HG02885 (cell line): ENCODE data around the gene APOBEC3B.
"Not testable (repeated sequence)": the region's sequence is repeated elsewhere in the genome, so short reads cannot be mapped to it uniquely, and the experiment has no call there.

ENCODE experiments used
- ATAC-seq: cut with Tn5 transposase; IDR thresholded peaks from one replicate; pipeline ENCODE4 v1.9.1; 2021; ENCODE audit warnings: mild to moderate bottlenecking; ENCODE audit not compliant: unreplicated experiment, poor library complexity

Gene APOBEC3B

GRCh38 chr22:38987171-38987895, 5.2 kb downstream of the APOBEC3B start:
- no peak for ATAC-seq

GRCh38 chr22:38989466-38989865, 7.3 kb downstream of the APOBEC3B start:
- no peak for ATAC-seq

- ATAC-seq: not testable (repeated sequence)
These were observed 10.8 kb downstream of the APOBEC3B start for GRCh38 chr22:38992871-38993371.

- ATAC-seq: no peak
These were observed 14.0 kb downstream of the APOBEC3B start for GRCh38 chr22:38996105-38996504.

GRCh38 chr22:38997518-38997917, 15.4 kb downstream of the APOBEC3B start:
- ATAC-seq: no peak

- ATAC-seq: peak; percentile 49
These were observed 21.1 kb downstream of the APOBEC3B start for GRCh38 chr22:39003165-39003638.

- no peak for ATAC-seq
These were observed 25.0 kb downstream of the APOBEC3B start for GRCh38 chr22:39007177-39007576.

GRCh38 chr22:39008271-39008850, 26.2 kb downstream of the APOBEC3B start:
- not testable (repeated sequence) for ATAC-seq

GRCh38 chr22:39010946-39011345, 28.8 kb downstream of the APOBEC3B start:
- no peak for ATAC-seq

- no peak for ATAC-seq
These were observed 30.7 kb downstream of the APOBEC3B start for GRCh38 chr22:39012533-39013511.

- not testable (repeated sequence) for ATAC-seq
These were observed 31.4 kb downstream of the APOBEC3B start for GRCh38 chr22:39013561-39013941.

- ATAC-seq: peak; percentile 72
These were observed 32.0 kb downstream of the APOBEC3B start, which contains the start of gene APOBEC3C for GRCh38 chr22:39013942-39014722. Gene APOBEC3C, plus strand, starts transcription at chr22:39014257. Its CDS starts 106 bp downstream, at chr22:39014363.

GRCh38 chr22:39014723-39015121, 32.6 kb downstream of the APOBEC3B start:
- ATAC-seq: not testable (repeated sequence)

- ATAC-seq: no peak
These were observed 34.4 kb downstream of the APOBEC3B start for GRCh38 chr22:39016592-39016991.

GRCh38 chr22:39017596-39018365, 35.6 kb downstream of the APOBEC3B start:
- no peak for ATAC-seq

GRCh38 chr22:39020021-39020651, 38.0 kb downstream of the APOBEC3B start:
- not testable (repeated sequence) for ATAC-seq

- ATAC-seq: no peak
These were observed 39.6 kb downstream of the APOBEC3B start for GRCh38 chr22:39021552-39022250.
